Measurements from ENCODE around the gene GRHL1.

Gene GRHL1

GRCh38 chr2:10043256-10043905, 91.9 kb downstream of the GRHL1 start, which contains the start of gene KLF11:
TSS of gene KLF11 (plus strand) at chr2:10043550. CDS start at chr2:10043717, 167 bp downstream.
- H3K4me3 ChIP-seq (replicated peaks; ENCODE audit: low read depth, low read length): peak within 1 kb of the TSS; percentile 34
- DNase-seq (ENCODE audit: extremely low read depth, low read depth): no peak

DNA sequence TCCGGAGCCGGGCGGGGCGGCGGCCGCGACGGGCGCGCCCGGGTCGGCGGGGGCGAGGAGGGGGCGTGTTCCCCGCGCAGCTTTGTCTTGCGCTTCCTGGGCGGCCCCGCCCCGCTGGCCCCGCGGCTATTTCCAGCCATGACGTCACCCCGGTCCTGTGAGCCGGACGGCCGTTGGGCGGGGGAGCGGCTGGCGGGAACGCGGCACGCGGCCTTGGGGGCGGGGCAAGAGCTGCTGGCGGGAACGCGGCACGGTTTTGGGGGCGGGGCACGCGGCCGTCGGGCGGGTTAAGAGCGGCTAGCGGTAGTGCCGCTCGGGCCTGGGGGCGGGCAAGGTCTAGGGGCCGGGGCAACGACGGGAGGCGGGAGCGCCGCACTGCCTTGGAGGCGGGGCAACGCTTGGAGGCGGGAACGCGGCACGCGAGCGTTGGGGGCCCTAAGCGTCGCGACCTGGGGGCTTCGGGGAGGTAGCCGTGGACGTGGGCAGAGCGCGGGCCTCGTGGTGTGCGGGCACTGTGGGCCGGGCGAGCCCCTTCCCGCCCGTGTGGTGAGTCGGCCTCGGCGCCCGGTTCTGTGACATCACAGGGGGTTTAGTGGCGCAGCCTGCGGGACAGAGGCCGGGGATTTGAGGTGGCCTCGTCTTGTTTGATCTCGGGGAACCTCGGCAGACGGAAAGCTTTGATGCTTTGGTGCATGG, 92.6 kb downstream of the GRHL1 start:
- peak overlapping the region; percentile 34 for H3K4me3 ChIP-seq (replicated peaks; ENCODE audit: low read depth, low read length)
- DNase-seq (ENCODE audit: extremely low read depth, low read depth): no peak
- TF ChIP-seq, protein P1, sequence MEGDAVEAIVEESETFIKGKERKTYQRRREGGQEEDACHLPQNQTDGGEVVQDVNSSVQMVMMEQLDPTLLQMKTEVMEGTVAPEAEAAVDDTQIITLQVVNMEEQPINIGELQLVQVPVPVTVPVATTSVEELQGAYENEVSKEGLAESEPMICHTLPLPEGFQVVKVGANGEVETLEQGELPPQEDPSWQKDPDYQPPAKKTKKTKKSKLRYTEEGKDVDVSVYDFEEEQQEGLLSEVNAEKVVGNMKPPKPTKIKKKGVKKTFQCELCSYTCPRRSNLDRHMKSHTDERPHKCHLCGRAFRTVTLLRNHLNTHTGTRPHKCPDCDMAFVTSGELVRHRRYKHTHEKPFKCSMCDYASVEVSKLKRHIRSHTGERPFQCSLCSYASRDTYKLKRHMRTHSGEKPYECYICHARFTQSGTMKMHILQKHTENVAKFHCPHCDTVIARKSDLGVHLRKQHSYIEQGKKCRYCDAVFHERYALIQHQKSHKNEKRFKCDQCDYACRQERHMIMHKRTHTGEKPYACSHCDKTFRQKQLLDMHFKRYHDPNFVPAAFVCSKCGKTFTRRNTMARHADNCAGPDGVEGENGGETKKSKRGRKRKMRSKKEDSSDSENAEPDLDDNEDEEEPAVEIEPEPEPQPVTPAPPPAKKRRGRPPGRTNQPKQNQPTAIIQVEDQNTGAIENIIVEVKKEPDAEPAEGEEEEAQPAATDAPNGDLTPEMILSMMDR (IDR thresholded peaks at IDR 0.05; ENCODE audit: low read depth, low read length, missing control alignments): no peak

More at GRCh38 chr2:10043256-10043905, 91.9 kb downstream of the GRHL1 start, which contains the start of gene KLF11:
- TF ChIP-seq, protein P1 (IDR thresholded peaks at IDR 0.05; ENCODE audit: low read depth, low read length, missing control alignments): no peak

- no peak overlapping the region for H3K4me3 ChIP-seq (replicated peaks; ENCODE audit: low read depth, low read length)
- TF ChIP-seq, protein P1 (IDR thresholded peaks at IDR 0.05; ENCODE audit: low read depth, low read length, missing control alignments): no peak
- DNase-seq (ENCODE audit: extremely low read depth, low read depth): no peak
Observed at GRCh38 chr2:10045561-10046355, 94.3 kb downstream of the GRHL1 start.

GRCh38 chr2:10046931-10047330, 95.4 kb downstream of the GRHL1 start:
- no peak overlapping the region for H3K4me3 ChIP-seq (replicated peaks; ENCODE audit: low read depth, low read length)
- TF ChIP-seq, protein P1 (IDR thresholded peaks at IDR 0.05; ENCODE audit: low read depth, low read length, missing control alignments): no peak
- no peak for DNase-seq (ENCODE audit: extremely low read depth, low read depth)

DNA sequence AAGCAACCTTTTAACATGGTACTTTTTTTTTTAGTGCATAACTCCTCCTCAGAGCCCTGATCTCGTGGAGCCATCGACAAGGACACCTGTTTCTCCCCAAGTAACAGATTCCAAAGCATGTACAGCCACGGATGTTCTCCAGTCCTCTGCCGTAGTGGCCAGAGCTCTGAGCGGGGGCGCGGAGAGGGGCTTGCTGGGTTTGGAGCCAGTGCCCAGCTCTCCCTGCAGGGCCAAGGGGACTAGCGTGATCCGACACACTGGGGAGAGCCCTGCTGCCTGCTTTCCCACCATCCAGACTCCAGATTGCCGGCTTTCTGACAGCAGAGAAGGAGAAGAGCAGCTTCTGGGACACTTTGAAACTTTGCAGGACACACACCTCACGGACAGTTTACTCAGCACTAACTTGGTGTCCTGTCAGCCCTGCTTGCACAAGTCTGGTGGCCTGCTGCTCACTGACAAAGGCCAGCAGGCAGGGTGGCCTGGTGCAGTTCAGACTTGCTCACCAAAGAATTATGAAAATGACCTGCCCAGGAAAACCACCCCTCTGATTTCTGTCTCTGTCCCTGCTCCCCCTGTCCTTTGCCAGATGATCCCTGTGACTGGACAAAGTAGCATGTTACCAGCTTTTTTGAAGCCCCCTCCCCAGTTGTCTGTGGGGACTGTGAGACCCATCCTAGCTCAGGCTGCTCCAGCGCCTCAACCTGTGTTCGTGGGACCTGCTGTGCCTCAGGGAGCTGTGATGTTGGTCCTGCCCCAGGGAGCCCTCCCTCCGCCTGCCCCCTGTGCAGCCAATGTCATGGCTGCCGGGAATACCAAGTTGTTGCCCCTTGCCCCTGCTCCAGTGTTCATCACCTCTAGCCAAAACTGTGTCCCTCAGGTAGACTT, 96.4 kb downstream of the GRHL1 start:
- TF ChIP-seq, protein P1 (IDR thresholded peaks at IDR 0.05; ENCODE audit: low read depth, low read length, missing control alignments): no peak
- no peak for DNase-seq (ENCODE audit: extremely low read depth, low read depth)
- no peak overlapping the region for H3K4me3 ChIP-seq (replicated peaks; ENCODE audit: low read depth, low read length)
